ENCODE data around the gene MAP3K6. TPM values are rescaled to one million over a fixed set of nuclear protein-coding genes. Genes with fewer than 3 reads are reported as not detected.

The MAP3K6 gene
- polyA plus RNA-seq, 1 donor from 2014 or later: 4.4 TPM

DNA sequence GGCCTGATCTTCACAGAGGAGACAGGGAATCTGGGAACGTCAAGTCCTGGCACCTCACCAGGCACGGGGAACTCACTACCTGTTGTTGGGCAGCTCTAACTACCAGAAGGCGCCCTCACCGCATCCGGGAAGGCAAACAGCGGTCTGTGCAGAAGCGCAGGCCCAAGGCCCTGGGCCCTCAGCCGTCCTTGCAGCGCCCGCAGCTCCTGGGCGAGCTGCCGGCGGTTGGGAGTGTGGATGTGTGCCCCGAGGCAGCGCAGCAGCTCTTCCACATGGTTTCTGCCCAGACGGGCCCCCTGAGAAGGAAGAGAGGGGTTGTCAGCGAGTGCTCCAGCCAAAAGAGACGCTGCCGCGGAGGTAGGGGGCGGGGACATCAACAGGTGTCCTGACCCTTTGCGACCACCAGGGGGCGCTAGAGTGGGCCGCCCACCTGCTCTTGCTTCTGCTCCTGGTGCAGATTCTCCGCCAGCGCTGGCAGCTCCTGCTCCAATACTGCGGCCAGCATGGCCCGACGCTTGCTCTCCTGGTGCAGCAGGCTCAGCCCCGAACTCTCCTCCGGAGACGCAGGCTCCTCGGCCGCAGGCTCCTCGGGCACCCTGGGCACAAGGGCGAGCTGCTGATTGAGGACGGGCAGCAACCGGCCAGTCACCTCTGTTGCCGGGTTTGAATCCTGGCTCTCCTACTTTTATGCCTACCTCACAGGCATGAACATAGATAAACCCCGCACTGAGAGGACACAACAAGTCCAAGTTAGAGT is 9.3 kb downstream of the MAP3K6 start:
- Histone ChIP-seq H3K9ac (ENCODE audit: low read length) (no peak overlapping the region), H3K4me2 (ENCODE audit: low read length) (no peak overlapping the region), H2AFZ (ENCODE audit: low read depth, low read length) (no peak overlapping the region)

More for the DNA sequence above, 9.3 kb downstream of the MAP3K6 start:
- Histone ChIP-seq H3K27ac (ENCODE audit: low read length) (no peak overlapping the region), H3K9me2 (ENCODE audit: insufficient read depth, low read length) (no peaks in the 10 kb centered on the region), H3K79me2 (replicated peaks; ENCODE audit: insufficient read depth, low read length) (no peaks in the 10 kb centered on the region), H3K9me3 (ENCODE audit: low read length) (no peaks in the 10 kb centered on the region), H3K36me3 (ENCODE audit: insufficient read depth, low read length) (no peaks in the 10 kb centered on the region), H3F3A (ENCODE audit: insufficient read depth, low read length, poor library complexity, severe bottlenecking) (no peaks in the 10 kb centered on the region), H3K27me3 (ENCODE audit: insufficient read depth, low read depth, low read length) (peaks cover 24% of the 10 kb centered on the region), H3K4me3 (ENCODE audit: low read length) (no peak overlapping the region), H4K20me1 (ENCODE audit: insufficient read depth) (no peaks in the 10 kb centered on the region)
- TF ChIP-seq REST (IDR thresholded peaks at IDR 0.05; ENCODE audit: borderline replicate concordance): no peak
- peak; percentile 54 for TF ChIP-seq RAD21 (conservative IDR thresholded peaks at IDR 0.05)
- TF ChIP-seq CTCF (IDR thresholded peaks at IDR 0.05; ENCODE audit: poor library complexity, severe bottlenecking): peak; percentile 74
- TF ChIP-seq MXI1 (conservative IDR thresholded peaks at IDR 0.05; ENCODE audit: poor library complexity, severe bottlenecking): no peak
- no peak for TF ChIP-seq EP300 (conservative IDR thresholded peaks at IDR 0.05; ENCODE audit: poor library complexity, severe bottlenecking)
- TF ChIP-seq POLR2AphosphoS5 (IDR thresholded peaks at IDR 0.05): no peak
- TF ChIP-seq TAF1 (IDR thresholded peaks at IDR 0.05; ENCODE audit: low read depth): no peak
- peak; percentile 68 for TF ChIP-seq SMC3 (conservative IDR thresholded peaks at IDR 0.05; ENCODE audit: poor library complexity)

Measured in neural cell (in vitro differentiated cells).